Adrenal gland (tissue), 5 donors: ENCODE results near the gene FAM110C.

Experiments
- CTCF ChIP-seq, 6 experiments: fragments of 450-650 bp in 4 of 6; fragments of 200-600 bp in 2 of 6; sonication (generic) in 1 of 6; IDR thresholded peaks; 1 replicate in 5 of 6; 2 replicates in 1 of 6; pipeline versions ENCODE4 v1.5.1 to v1.8.0; 2016 to 2021; ENCODE audit warnings: antibody characterized with exemption in 6 of 6, mild to moderate bottlenecking in 2 of 6, moderate library complexity in 1 of 6
- POLR2A ChIP-seq, 2 donors: fragments of 450-650 bp; IDR thresholded peaks; one replicate each; pipeline ENCODE4 v1.6.1; 2017; ENCODE audit warnings: antibody characterized with exemption in 2 of 2, mild to moderate bottlenecking in 2 of 2, moderate library complexity in 1 of 2
- donor health status: DM: no; HTN: no; CAD: no.

- TF ChIP-seq CTCF (IDR thresholded peaks at IDR 0.05) = no peak
- no peak for TF ChIP-seq POLR2A (IDR thresholded peaks at IDR 0.05)
These were observed 10.0 kb downstream of the FAM110C start for GRCh38 chr2:36318-36717.
